Measurements from ENCODE around the gene HOXA2.

- no peak for TF ChIP-seq CTCF (IDR thresholded peaks at IDR 0.05; ENCODE audit: insufficient read depth, low read length, poor library complexity, severe bottlenecking)
- no peak for TF ChIP-seq EZH2phosphoT487 (conservative IDR thresholded peaks at IDR 0.05; ENCODE audit: low read length)
These were observed 28.9 kb upstream of the HOXA2 start for GRCh38 chr7:27131390-27131819.

All from SU-DHL-6 (cell line).